Testis (tissue), 3 donors: Measurements from ENCODE around the gene ALKBH2. TPM values are rescaled to one million over a fixed set of nuclear protein-coding genes. Genes with fewer than 3 reads are reported as not detected.

Source experiments
- DNase-seq: peaks from one replicate; pipeline ENCODE4 v3.0.0-alpha.2; 2019
- H3K27ac ChIP-seq, 2 donors: fragments of 200-600 bp; sonication (generic); one replicate each; pipeline ENCODE4 v1.5.1; 2019
- H3K27me3 ChIP-seq: fragments of 200-600 bp; sonication (generic); one replicate; pipeline ENCODE4 v1.5.1; 2019
- H3K36me3 ChIP-seq: fragments of 200-600 bp; sonication (generic); one replicate; pipeline ENCODE4 v1.5.1; 2017; ENCODE audit warnings: low read depth; ENCODE audit errors: missing control alignments
- H3K4me1 ChIP-seq: fragments of 200-600 bp; sonication (generic); one replicate; pipeline ENCODE4 v1.5.1; 2019
- H3K4me3 ChIP-seq, 2 donors: fragments of 200-600 bp; sonication (generic); one replicate each; pipeline ENCODE4 v1.5.1; 2017 to 2019
- H3K9me3 ChIP-seq: fragments of 200-600 bp; sonication (generic); one replicate; pipeline ENCODE4 v1.5.1; 2017
- POLR2A ChIP-seq: fragments of 450-650 bp; IDR thresholded peaks from one replicate; pipeline ENCODE4 v1.6.1; 2017; ENCODE audit warnings: antibody characterized with exemption, mild to moderate bottlenecking, moderate library complexity
- WGBS, 2 donors: methylation state at CpG; one replicate each; pipeline ENCODE4 v1.1.5; 2018; 5-methylcytosine and 5-hydroxymethylcytosine counted together
- intact Hi-C: fragments of 100-400 bp; cut with DNase I; formaldehyde crosslinking; loops from one replicate; pipeline ENCODE4 v1.15.1; 2023; ENCODE audit warnings: low total_unique reads
- polyA plus RNA-seq: library from polyadenylated mRNA; stranded (reverse); fragments of 350-450 nt; fragmentation: Illumina TruSeq; extraction: RNeasy Lipid Tissue Mini Kit (QIAGEN cat#74804); gene quantifications from one replicate; pipeline ENCODE4 v1.2.3, GENCODE V29; 2014; ENCODE audit warnings: low read depth, low replicate concordance; ENCODE audit not compliant: insufficient read depth
- total RNA-seq, 2 donors: library from RNA; depleted of rRNA; stranded (reverse); fragments of >200 nt; gene quantifications; one replicate each; pipeline ENCODE4 v1.2.3, GENCODE V29; 2016
- TF ChIP-seq, protein P1 (sequence below), 3 experiments: fragments of 450-650 bp in 2 of 3; fragments of 200-600 bp in 1 of 3; sonication (generic) in 1 of 3; IDR thresholded peaks; one replicate each; pipeline ENCODE4 v1.5.1; 2016 to 2019; ENCODE audit warnings: antibody characterized with exemption in 3 of 3, mild to moderate bottlenecking in 2 of 3, moderate library complexity in 1 of 3

Gene ALKBH2
- total and polyA plus RNA-seq, 3 donors from 2014 or later: 16.2 to 23.8 (median 16.6) TPM

DNA sequence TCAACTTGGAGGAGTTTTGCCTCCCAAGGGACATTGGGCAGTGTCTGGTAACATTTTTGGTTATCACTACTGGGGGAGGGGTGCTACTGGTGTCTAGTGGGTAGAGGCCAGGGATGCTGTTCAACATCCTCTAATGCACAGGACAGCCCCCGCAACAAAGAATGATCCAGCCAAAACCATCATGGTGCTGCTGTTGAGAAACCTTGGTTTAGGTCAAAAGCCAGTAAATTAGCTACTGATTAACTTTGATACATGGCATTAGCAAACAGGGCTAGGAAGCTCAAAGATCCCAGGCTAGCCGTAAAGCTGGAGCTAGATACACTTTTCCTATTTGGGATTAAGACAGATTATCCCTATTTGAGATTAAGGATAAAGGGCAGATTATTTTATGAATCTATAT lies 8.8 kb downstream of the ALKBH2 start:
- Histone ChIP-seq H3K27me3 (no peaks in the 10 kb centered on the region), H3K36me3 (no peaks in the 10 kb centered on the region)
- WGBS, 2 donors: 93 to 100% methylated on average over 2 of the region's 2 CpGs

DNA sequence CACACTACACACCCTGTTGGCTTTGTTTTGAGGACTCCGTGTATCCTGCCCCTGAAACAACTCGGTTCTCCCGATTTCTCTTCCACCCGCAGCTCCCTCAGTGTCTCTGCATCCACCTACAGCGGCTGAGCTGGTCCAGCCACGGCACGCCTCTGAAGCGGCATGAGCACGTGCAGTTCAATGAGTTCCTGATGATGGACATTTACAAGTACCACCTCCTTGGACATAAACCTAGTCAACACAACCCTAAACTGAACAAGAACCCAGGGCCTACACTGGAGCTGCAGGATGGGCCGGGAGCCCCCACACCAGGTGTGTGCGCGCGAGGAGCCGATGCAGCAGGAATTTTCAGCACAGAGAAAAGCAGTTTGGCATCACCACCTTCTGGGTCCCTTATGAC lies 10.5 kb downstream of the ALKBH2 start:
- intact Hi-C loops: no loop called here
- 94% methylated on average over 14 of the region's 14 CpGs for WGBS, 2 donors

More for the DNA sequence above, 8.8 kb downstream of the ALKBH2 start:
- intact Hi-C loops: no loop called here
- no peaks in the 10 kb centered on the region for H3K4me1 ChIP-seq
- no peaks in the 10 kb centered on the region for H3K9me3 ChIP-seq
- no peak for TF ChIP-seq POLR2A
- TF ChIP-seq, protein P1, sequence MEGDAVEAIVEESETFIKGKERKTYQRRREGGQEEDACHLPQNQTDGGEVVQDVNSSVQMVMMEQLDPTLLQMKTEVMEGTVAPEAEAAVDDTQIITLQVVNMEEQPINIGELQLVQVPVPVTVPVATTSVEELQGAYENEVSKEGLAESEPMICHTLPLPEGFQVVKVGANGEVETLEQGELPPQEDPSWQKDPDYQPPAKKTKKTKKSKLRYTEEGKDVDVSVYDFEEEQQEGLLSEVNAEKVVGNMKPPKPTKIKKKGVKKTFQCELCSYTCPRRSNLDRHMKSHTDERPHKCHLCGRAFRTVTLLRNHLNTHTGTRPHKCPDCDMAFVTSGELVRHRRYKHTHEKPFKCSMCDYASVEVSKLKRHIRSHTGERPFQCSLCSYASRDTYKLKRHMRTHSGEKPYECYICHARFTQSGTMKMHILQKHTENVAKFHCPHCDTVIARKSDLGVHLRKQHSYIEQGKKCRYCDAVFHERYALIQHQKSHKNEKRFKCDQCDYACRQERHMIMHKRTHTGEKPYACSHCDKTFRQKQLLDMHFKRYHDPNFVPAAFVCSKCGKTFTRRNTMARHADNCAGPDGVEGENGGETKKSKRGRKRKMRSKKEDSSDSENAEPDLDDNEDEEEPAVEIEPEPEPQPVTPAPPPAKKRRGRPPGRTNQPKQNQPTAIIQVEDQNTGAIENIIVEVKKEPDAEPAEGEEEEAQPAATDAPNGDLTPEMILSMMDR (IDR thresholded peaks at IDR 0.05): no peak
- no peak overlapping the region for H3K27ac ChIP-seq
- DNase-seq: no peak
- no peak overlapping the region for H3K4me3 ChIP-seq

DNA sequence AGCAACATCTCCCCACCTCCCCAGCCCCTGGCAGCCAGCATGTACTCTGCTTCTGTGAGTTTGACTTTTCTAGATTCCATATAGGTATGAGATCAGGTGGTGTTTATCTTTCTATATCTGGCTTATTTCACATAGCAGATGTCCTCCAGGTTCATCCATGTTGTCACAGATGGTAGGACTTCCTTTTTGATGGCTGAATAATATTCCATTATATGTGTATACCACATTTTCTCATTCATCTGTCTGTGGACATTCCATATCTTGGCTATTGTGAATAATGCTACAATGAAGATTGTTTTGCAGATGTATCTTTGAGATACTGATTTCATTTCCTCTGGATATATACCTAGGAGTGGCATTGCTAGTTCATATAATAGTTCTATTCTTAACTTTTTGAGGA lies 18.4 kb downstream of the ALKBH2 start:
- Histone ChIP-seq H3K4me3 (no peak overlapping the region), H3K9me3 (no peaks in the 10 kb centered on the region), H3K27ac (no peak overlapping the region), H3K27me3 (no peaks in the 10 kb centered on the region), H3K36me3 (no peaks in the 10 kb centered on the region), H3K4me1 (no peaks in the 10 kb centered on the region)
- TF ChIP-seq, protein P1 (IDR thresholded peaks at IDR 0.05): no peak
- TF ChIP-seq POLR2A: no peak
- intact Hi-C loops: no loop called here
- no peak for DNase-seq

More for the DNA sequence above, 10.5 kb downstream of the ALKBH2 start:
- Histone ChIP-seq H3K9me3 (no peaks in the 10 kb centered on the region), H3K27ac (no peak overlapping the region), H3K27me3 (no peaks in the 10 kb centered on the region), H3K4me1 (no peaks in the 10 kb centered on the region), H3K36me3 (no peaks in the 10 kb centered on the region), H3K4me3 (no peak overlapping the region)
- DNase-seq: no peak
- TF ChIP-seq, protein P1 (IDR thresholded peaks at IDR 0.05): no peak
- TF ChIP-seq POLR2A: no peak

DNA sequence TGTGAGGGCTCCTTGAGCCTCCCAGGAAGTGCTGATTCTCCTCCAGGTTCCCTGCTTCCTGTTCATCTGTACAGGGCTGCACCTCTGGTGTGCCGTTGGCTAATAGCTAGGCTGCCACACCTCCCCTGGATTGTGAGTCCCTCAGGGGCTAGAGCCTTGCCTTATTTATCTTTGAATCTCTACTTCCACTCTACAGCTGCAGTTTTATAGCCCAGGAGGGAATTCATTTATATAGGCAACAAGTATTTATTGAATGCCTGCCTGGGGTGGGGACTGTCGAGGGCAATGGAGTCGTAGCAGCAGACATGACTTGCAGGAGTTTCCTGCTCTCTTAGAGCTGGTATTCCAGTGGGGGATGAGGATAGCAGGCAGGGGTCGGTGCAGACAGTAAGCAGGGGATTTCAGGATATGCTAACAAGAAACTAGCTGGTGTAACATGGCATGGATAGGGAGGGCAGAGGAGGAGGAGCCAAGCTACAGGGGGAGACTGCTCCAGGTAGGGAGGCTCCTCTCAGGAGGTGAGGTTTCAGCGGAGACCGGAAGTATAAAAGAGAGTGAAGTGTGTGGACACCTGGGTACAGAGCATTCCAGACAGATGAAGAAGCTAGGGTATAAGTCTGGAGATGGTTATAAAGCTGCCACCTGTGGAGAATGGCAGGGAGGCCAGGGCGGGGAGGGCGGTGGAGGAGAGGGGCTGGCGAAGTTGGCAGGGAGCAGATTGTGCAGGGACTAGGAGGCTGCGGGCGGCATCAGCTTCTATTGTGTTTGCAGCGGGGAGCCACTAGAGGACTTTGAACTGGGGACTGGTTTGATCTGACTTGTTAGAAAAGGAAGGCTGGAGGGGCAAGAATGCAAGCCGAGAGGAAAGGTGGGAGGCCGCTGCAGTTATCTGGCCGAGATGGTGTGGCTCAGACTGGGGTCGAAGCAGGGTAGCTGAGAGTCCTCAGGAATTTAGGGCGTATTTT lies 23.7 kb downstream of the ALKBH2 start:
- intact Hi-C loops: no loop called here
- Histone ChIP-seq H3K9me3 (no peaks in the 10 kb centered on the region), H3K27me3 (no peaks in the 10 kb centered on the region), H3K4me3 (no peak overlapping the region), H3K27ac (no peak overlapping the region), H3K4me1 (no peaks in the 10 kb centered on the region), H3K36me3 (no peaks in the 10 kb centered on the region)
- DNase-seq: no peak
- WGBS, 2 donors: 85 to 87% methylated on average over 17 of the region's 17 CpGs
- TF ChIP-seq, protein P1 (IDR thresholded peaks at IDR 0.05): no peak
- TF ChIP-seq POLR2A: no peak

DNA sequence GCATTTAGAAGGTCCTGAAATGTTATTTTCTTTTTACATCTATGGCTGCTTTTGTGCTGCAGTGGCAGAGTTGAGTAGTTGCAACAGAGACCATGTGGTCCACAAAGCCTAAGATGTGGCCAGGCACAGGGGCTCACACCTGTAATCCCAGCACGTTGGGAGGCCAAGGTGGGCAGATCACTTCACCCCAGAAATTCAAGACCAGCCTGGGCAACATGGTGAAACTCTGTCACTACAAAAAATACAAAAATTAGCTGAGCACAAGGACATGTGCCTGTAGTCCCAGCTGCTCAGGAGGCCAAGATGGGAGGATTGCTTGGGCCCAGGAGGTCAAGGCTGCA lies 27.4 kb downstream of the ALKBH2 start:
- TF ChIP-seq, protein P1 (IDR thresholded peaks at IDR 0.05): no peak
- TF ChIP-seq POLR2A: no peak
- Histone ChIP-seq H3K27me3 (no peaks in the 10 kb centered on the region), H3K36me3 (no peaks in the 10 kb centered on the region), H3K4me3 (no peak overlapping the region), H3K9me3 (no peaks in the 10 kb centered on the region), H3K4me1 (no peaks in the 10 kb centered on the region), H3K27ac (no peak overlapping the region)
- intact Hi-C loops: no loop called here
- 45 to 75% methylated on average over 1 of the region's 1 CpG for WGBS, 2 donors
- no peak for DNase-seq
